D721Med (cell line): Measurements from ENCODE around the gene TRIM67.

ENCODE experiments used
- DNase-seq: peaks from one replicate; pipeline ENCODE4 v3.0.0; 2011; ENCODE audit warnings: low spot score; ENCODE audit not compliant: insufficient read length
- FAIRE-seq: peaks from 2 replicates; lab custom pipeline; 2011; peaks lifted over from hg19 to GRCh38; lab: Jason Lieb, UNC
- TF ChIP-seq, protein P1 (sequence below): IDR thresholded peaks from 2 replicates; pipeline ENCODE4 v1.5.1; 2012; ENCODE audit warnings: mild to moderate bottlenecking, control low read depth; ENCODE audit not compliant: insufficient read depth; ENCODE audit errors: missing control alignments

Gene TRIM67

DNA sequence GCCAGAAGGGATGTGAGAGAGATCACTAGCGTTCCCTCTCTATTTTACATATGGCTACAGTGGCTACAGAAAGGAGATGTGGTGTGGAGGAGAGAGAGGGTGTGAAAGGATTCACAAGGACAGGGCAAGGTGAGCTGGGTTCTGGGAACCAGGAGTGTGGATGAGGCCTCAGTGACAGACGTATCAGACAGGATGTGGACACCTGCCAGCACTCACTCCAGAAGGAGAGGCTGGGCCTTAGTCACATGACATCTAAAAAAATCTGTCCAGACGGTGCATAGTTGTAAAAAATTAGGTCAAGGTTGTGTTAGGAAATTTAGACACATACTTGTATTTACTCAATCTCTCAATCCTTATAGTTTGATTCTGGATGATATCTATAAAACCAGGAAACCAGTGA, 10.6 kb downstream of the TRIM67 start:
- TF ChIP-seq, protein P1, sequence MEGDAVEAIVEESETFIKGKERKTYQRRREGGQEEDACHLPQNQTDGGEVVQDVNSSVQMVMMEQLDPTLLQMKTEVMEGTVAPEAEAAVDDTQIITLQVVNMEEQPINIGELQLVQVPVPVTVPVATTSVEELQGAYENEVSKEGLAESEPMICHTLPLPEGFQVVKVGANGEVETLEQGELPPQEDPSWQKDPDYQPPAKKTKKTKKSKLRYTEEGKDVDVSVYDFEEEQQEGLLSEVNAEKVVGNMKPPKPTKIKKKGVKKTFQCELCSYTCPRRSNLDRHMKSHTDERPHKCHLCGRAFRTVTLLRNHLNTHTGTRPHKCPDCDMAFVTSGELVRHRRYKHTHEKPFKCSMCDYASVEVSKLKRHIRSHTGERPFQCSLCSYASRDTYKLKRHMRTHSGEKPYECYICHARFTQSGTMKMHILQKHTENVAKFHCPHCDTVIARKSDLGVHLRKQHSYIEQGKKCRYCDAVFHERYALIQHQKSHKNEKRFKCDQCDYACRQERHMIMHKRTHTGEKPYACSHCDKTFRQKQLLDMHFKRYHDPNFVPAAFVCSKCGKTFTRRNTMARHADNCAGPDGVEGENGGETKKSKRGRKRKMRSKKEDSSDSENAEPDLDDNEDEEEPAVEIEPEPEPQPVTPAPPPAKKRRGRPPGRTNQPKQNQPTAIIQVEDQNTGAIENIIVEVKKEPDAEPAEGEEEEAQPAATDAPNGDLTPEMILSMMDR = no peak
- DNase-seq (no peak), FAIRE-seq (no peak)

DNA sequence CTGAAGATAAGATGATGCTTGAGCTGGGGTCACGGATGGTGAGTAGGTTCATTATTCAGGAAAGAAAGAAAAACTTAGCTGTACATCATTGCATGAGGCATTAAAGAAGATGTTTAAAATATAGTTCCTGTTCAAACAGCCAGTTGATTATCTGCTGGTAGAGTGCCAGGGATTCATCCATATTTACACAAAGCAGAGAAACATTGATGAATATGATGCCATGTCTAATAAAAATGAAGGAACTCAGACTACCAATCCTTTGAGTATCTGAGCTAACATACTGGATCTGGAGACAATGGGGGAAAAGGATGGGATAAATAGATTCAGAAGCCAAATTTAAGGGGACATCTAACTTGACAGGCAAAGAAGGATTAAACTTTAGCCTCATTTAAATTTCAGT, 14.6 kb downstream of the TRIM67 start:
- DNase-seq (no peak), FAIRE-seq (no peak)
- TF ChIP-seq, protein P1 = no peak

DNA sequence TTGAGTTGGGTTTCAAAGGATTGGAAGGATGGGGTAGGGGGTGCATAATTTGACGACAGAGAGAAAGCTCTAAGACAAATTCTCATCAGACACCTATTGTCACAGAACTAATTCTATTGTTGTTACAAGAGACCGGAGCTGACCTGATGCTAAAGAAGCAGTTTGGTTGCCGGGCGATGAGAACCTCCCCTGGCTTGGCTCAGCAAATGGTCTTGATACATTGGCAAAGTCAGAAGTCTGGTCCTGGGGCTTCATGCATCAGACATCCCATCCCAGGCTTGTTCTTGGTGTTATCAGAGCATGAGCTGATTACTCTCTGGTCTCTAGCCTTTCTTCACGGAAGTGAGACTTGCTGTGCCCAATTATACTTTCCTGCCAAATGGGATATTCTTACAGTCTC, 15.4 kb downstream of the TRIM67 start:
- FAIRE-seq (no peak), DNase-seq (no peak)
- TF ChIP-seq, protein P1 = no peak

DNA sequence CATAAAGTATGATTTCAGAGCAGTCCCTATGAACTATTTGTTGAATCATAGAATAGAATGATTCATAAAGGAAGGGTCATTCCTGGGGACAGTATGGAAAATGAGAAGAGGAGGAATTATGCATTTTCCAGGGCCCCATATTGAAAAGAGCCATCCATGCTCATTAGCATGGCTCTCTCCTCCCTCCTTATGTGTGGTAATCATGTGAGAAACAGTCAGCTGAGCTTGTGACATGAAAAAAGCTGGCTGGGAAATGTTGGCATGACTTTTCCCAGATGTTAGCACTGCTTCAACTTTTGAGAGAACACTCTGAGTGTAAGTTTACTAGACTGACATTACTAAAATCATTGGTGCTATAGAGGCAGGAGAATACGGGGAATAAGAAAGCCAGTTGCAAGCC, 16.1 kb downstream of the TRIM67 start:
- DNase-seq (no peak), FAIRE-seq (no peak)
- TF ChIP-seq, protein P1 = no peak

DNA sequence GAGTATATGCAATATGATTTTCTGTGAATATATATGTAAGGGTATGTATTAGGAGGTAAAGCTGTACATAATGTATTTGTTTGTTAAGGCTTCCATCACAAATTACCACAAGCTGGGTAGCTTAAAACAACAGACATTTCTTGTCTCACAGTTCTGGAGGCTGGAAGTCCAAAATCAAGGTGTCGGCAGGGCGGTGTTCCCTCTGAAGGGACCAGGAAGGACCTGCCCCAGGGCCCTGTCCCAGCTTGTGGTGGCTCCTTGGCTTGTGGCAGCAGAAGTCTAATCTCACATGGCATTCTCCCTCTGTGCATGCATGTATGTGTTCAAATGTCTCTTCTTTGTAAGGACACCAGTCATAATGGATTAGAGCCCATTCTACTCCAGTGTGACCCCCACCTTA, 17.1 kb downstream of the TRIM67 start:
- TF ChIP-seq, protein P1 = no peak
- FAIRE-seq = no peak
- DNase-seq = no peak

DNA sequence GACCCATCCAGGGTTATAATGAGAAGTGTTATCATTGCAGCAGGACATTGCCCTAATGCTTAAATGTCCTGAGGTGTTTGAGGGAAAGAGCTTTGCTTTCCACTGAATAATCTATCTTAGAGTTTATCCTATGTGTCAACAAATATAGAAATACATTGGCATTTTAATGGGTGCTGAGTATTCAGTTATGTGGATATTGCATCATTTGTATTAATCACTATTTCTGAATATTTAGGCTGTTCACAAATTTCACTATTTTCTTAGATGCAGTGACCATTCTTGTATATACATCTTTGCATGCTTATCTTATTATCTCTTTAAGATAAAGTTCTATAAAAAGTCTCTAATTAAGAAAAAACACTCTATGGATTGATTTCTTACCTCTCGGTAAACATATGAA, 18.2 kb downstream of the TRIM67 start:
- DNase-seq = no peak
- TF ChIP-seq, protein P1 = no peak
- FAIRE-seq = no peak

DNA sequence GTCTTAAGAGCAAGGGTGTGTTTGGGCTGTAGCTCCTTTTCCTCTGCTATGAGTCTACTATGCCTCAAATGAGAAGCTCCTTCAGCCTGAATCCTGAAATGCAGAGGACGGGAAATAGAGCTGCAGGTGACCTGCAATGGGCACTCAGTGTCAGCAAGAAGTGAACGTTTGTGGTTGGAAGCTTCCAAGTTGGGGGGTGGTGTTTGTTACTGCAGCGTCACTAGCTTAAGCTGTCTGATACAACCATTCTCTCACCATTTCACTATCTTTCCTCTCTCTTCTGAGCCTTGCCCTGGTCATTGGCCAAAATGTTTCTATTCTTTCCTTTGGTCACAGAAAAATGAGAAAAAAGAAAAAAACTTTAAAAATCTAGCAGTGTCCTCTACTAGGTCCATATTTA, 19.4 kb downstream of the TRIM67 start:
- TF ChIP-seq, protein P1 = no peak
- FAIRE-seq (no peak), DNase-seq (no peak)
